ENCODE data around the gene SMCHD1.

The SMCHD1 gene

DNA sequence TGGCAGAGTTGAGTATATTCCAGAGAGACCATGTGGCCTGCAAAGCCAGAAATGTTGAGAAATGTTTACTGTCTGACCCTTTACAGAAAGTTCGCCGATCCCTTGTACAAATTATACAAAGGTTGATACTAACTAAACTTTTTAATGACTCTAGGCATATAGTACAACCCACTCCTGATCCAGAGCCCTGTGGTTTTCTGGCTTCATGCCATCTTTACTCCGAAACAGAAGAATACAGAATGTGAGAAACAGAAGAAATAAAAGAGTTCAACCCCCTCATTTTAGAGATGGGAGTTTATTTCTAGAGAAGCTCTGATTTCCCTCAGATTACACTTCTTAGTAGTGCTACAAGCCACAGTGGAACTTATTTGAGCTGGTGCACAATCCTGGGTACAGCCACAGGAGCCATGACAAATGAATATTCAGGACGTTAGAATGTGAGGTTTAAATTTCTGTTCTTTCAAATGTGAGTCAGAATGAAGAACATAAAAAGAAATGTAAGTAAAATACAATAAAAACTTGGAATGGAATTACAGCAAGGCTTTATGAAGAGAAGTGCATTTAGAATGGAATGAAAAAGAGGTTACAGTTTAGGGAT is 38.0 kb upstream of the SMCHD1 start:
- Histone ChIP-seq H3K4me1 (ENCODE audit: control insufficient read depth in 1 of 2, insufficient read depth in 1 of 2, low read depth in 1 of 2, low read length in 1 of 2) (peaks cover 0 to 5% of the 10 kb centered on the region in 2 experiments), H3K4me3 (ENCODE audit: low read depth in 1 of 2, low read length in 1 of 2) (no peak overlapping the region), H3K27me3 (no peaks in the 10 kb centered on the region), H3K9me3 (no peaks in the 10 kb centered on the region), H3K36me3 (no peaks in the 10 kb centered on the region), H3K27ac (no peak overlapping the region)
- TF ChIP-seq, protein P1, sequence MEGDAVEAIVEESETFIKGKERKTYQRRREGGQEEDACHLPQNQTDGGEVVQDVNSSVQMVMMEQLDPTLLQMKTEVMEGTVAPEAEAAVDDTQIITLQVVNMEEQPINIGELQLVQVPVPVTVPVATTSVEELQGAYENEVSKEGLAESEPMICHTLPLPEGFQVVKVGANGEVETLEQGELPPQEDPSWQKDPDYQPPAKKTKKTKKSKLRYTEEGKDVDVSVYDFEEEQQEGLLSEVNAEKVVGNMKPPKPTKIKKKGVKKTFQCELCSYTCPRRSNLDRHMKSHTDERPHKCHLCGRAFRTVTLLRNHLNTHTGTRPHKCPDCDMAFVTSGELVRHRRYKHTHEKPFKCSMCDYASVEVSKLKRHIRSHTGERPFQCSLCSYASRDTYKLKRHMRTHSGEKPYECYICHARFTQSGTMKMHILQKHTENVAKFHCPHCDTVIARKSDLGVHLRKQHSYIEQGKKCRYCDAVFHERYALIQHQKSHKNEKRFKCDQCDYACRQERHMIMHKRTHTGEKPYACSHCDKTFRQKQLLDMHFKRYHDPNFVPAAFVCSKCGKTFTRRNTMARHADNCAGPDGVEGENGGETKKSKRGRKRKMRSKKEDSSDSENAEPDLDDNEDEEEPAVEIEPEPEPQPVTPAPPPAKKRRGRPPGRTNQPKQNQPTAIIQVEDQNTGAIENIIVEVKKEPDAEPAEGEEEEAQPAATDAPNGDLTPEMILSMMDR (IDR thresholded peaks at IDR 0.05): no peak

DNA sequence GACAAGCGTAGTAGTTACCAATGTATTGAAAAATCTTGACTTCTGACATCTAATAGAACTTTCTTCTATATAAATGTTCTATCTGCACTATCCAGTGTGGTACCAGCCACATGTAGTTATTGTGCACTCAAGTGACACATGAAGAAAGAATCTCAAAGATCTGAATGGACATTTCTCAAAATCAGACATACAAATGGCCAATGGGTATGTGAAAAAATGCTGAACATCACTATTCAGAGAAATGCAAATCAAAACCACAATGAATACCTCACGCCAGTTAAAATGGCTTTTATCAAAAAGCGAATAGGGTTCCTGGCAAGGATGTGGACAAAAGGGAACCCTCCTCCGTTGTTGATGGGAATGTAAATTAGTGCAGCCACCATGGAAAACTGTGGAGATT is 37.5 kb upstream of the SMCHD1 start:
- Histone ChIP-seq H3K4me3 (ENCODE audit: low read depth in 1 of 2, low read length in 1 of 2) (no peak overlapping the region), H3K4me1 (ENCODE audit: control insufficient read depth in 1 of 2, insufficient read depth in 1 of 2, low read depth in 1 of 2, low read length in 1 of 2) (peaks cover 0 to under 1% of the 10 kb centered on the region in 2 experiments), H3K9me3 (no peaks in the 10 kb centered on the region), H3K27ac (no peak overlapping the region), H3K27me3 (no peaks in the 10 kb centered on the region), H3K36me3 (no peaks in the 10 kb centered on the region)
- TF ChIP-seq, protein P1 (IDR thresholded peaks at IDR 0.05): no peak

DNA sequence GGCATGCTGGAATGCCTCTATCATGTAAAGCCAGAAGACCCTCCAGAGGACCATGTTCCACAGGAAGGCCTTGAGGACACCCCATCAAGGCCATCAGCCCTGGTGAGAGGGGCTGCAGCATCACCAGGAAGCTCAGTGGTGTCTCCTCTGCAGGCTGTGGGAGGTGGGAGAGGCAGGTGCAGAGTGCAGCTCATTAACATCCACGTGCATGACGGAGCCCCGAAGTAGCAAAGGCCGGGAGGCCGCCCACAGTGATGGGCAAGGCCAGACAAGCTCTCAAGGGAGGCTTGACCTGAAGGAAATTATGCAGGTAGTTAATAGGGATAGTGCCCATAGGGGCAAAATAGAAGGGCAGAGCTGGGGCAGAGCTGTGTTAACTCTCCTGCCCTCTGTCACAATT is 30.3 kb upstream of the SMCHD1 start:
- TF ChIP-seq, protein P1 (IDR thresholded peaks at IDR 0.05): no peak
- Histone ChIP-seq H3K4me3 (ENCODE audit: low read depth in 1 of 2, low read length in 1 of 2) (no peak overlapping the region), H3K9me3 (no peaks in the 10 kb centered on the region), H3K4me1 (ENCODE audit: control insufficient read depth in 1 of 2, insufficient read depth in 1 of 2, low read depth in 1 of 2, low read length in 1 of 2) (peaks cover 27 to 34% of the 10 kb centered on the region in 2 experiments), H3K27ac (no peak overlapping the region), H3K36me3 (no peaks in the 10 kb centered on the region), H3K27me3 (no peaks in the 10 kb centered on the region)

DNA sequence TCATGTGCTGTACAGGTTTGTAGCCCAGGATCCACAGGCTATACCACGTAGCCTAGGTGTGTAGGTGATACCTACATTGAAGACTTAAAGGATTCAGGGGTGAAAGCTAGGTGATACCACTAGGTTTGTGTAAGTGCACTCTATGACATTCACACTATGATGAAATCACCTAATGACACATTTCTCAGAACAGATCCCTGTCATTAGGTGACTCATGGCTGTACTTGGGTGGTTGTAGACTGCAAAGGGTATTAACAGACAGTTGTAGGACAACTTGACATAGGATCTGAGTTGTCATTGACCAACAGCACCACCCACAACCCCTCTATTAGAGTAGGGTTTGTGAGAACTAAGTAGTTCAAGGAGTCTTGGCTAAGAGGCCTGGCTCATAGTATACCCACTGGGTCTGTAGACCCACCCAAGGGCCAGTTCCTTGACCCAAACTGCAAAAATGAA is 27.7 kb upstream of the SMCHD1 start:
- Histone ChIP-seq H3K27me3 (no peaks in the 10 kb centered on the region), H3K36me3 (no peaks in the 10 kb centered on the region), H3K4me1 (ENCODE audit: control insufficient read depth in 1 of 2, insufficient read depth in 1 of 2, low read depth in 1 of 2, low read length in 1 of 2) (peaks cover 27 to 34% of the 10 kb centered on the region in 2 experiments), H3K27ac (peak overlapping the region; percentile 67), H3K4me3 (ENCODE audit: low read depth in 1 of 2, low read length in 1 of 2) (peak overlapping the region; percentile 9 to 18), H3K9me3 (no peaks in the 10 kb centered on the region)
- TF ChIP-seq, protein P1 (IDR thresholded peaks at IDR 0.05): peak; percentile 31

DNA sequence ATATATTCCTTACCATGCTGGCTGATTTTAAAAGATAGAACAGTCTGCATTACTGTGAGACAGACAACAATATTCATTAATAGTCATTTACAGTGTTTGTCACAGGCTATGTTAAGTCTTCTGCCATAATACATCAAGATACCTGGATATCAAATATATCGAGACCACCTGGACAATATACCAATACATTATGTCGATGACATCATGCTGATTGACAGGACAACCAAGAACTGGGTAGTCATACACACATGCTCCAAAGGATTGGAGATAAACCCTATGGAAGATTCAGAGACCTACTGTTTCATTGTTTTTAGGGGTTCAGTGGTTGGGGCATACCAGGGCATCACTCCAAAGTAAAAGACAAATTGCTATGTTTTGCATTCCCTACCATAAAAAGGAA is 26.5 kb upstream of the SMCHD1 start:
- H3K4me3 ChIP-seq (ENCODE audit: low read depth in 1 of 2, low read length in 1 of 2): no peak overlapping the region
- no peaks in the 10 kb centered on the region for H3K27me3 ChIP-seq
- peak overlapping the region; percentile 67 for H3K27ac ChIP-seq
- no peaks in the 10 kb centered on the region for H3K9me3 ChIP-seq
- peaks cover 27 to 34% of the 10 kb centered on the region in 2 experiments for H3K4me1 ChIP-seq (ENCODE audit: control insufficient read depth in 1 of 2, insufficient read depth in 1 of 2, low read depth in 1 of 2, low read length in 1 of 2)
- H3K36me3 ChIP-seq: no peaks in the 10 kb centered on the region
- TF ChIP-seq, protein P1 (IDR thresholded peaks at IDR 0.05): no peak

Data from neutrophil (primary cell).